Measurements from ENCODE around the gene EGFL7. TPM values are rescaled to one million over a fixed set of nuclear protein-coding genes. Genes with fewer than 3 reads are reported as not detected.

The EGFL7 gene
- total and polyA plus RNA-seq, 2 of the 13 experiments (the other 11 are each of a cell fraction or from before 2014, with no cell fraction given) = 0.20 to 5.1 TPM

- no peak for TF ChIP-seq EEA1 (CRISPR knock-in tag; IDR thresholded peaks at IDR 0.05; ENCODE audit: borderline replicate concordance)
- no peak for TF ChIP-seq CCAR2 (optimal IDR thresholded peaks at IDR 0.05; ENCODE audit: low read depth, low read length)
- TF ChIP-seq PRDM15 (CRISPR knock-in tag; IDR thresholded peaks at IDR 0.05) = no peak
- peak; percentile 47; the same call in 1 of the 2 replicates for TF ChIP-seq ZZZ3 (CRISPR knock-in tag; IDR thresholded peaks at IDR 0.05; ENCODE audit: borderline replicate concordance)
- TF ChIP-seq ZNF709 (CRISPR knock-in tag; IDR thresholded peaks at IDR 0.05) = no peak
- no peak for TF ChIP-seq E2F1 (CRISPR knock-in tag; IDR thresholded peaks at IDR 0.05)
- 0 out of 2 replicates have a peak, but pooled peaks have one; percentile 11 for TF ChIP-seq YEATS2 (CRISPR knock-in tag; IDR thresholded peaks at IDR 0.05; ENCODE audit: borderline replicate concordance)
- TF ChIP-seq TP53 (CRISPR knock-in tag; conservative IDR thresholded peaks at IDR 0.05) = no peak
- TF ChIP-seq USF2 (IDR thresholded peaks at IDR 0.05; ENCODE audit: low read depth, low read length) = no peak
- no peak for TF ChIP-seq USF2 (CRISPR knock-in tag; IDR thresholded peaks at IDR 0.05; ENCODE audit: borderline replicate concordance)
- TF ChIP-seq ZMYM4 (CRISPR knock-in tag; IDR thresholded peaks at IDR 0.05) = no peak
- TF ChIP-seq GRHL1 (CRISPR knock-in tag; conservative IDR thresholded peaks at IDR 0.05) = no peak
- no peak for TF ChIP-seq LCORL (IDR thresholded peaks at IDR 0.05)
- TF ChIP-seq LCORL (CRISPR knock-in tag; IDR thresholded peaks at IDR 0.05) = peak; percentile 95
- peak; percentile 99 for TF ChIP-seq NR2F6 (IDR thresholded peaks at IDR 0.05)
- peak; percentile 100 for TF ChIP-seq NR2F6 (CRISPR knock-in tag; IDR thresholded peaks at IDR 0.05)
- TF ChIP-seq ZNF138 (CRISPR knock-in tag; IDR thresholded peaks at IDR 0.05; ENCODE audit: low read depth) = no peak
- no peak for TF ChIP-seq ZNF160 (CRISPR knock-in tag; IDR thresholded peaks at IDR 0.05)
- TF ChIP-seq PATZ1 (CRISPR knock-in tag; IDR thresholded peaks at IDR 0.05) = peak; percentile 62
- TF ChIP-seq NFKB2 (CRISPR knock-in tag; IDR thresholded peaks at IDR 0.05; ENCODE audit: borderline replicate concordance) = no peak
These were observed 30.9 kb downstream of the EGFL7 start (continued) for GRCh38 chr9:136693490-136694162.

Measured in HepG2 (cell line).